Measurements from ENCODE around the gene SSR1. TPM values are rescaled to one million over a fixed set of nuclear protein-coding genes. Genes with fewer than 3 reads are reported as not detected.

The SSR1 gene
- total RNA-seq, 2 experiments from 2014 or later = 49.6 to 55.1 TPM

DNA sequence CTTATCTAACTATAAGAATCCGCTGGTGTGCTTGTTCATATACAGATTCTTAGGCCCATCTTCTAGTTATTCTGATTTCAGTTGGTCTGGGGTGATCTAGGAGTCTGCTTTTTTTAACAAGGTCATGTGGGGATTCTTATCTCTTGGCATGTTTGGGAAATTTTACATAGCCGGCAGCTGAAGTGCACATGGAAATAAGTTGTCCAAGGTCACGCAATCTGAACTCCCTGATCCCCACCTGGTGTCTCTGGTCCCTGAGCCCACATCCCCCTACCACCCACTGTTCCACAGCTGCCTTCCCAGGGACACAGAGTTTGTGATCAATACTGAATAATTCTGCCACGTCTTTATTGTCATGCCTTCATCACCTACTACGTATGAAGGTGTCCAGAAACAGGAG is 90.8 kb downstream of the SSR1 start:
- CTCF ChIA-PET = no interaction called here
- no peaks in the 10 kb centered on the region for H3K9me3 Mint-ChIP-seq
- intact Hi-C loops (cut with DNase I, micrococcal nuclease) = no loop called here
- POLR2A ChIA-PET = interaction anchor here (0.6 kb wide), 1 partner anchor 91 kb away, joined by 3 read pairs; no protein-coding TSS in a partner anchor
- H3K4me1 Mint-ChIP-seq (ENCODE audit: low read depth) = peaks cover 7% of the 10 kb centered on the region
- H3K4me3 Mint-ChIP-seq = no peak overlapping the region
- no peak for ATAC-seq (ENCODE audit: poor library complexity)
- no peaks in the 10 kb centered on the region for H3K27me3 ChIP-seq (ENCODE audit: control insufficient read depth in 1 of 2, insufficient read depth in 2 of 2, low read length in 2 of 2)
- peaks cover 77% of the 10 kb centered on the region for H3K36me3 ChIP-seq (ENCODE audit: insufficient read depth, low read length)
- no peaks in the 10 kb centered on the region for H3K9me3 ChIP-seq (ENCODE audit: control insufficient read depth in 1 of 2, insufficient read depth in 1 of 2, low read length in 2 of 2)
- H3K4me3 ChIP-seq (ENCODE audit: low read length) = no peak overlapping the region
- H3K27ac ChIP-seq (ENCODE audit: low read depth in 1 of 2, low read length in 2 of 2) = no peak overlapping the region
- H3K4me1 ChIP-seq (ENCODE audit: insufficient read depth, low read length) = no peaks in the 10 kb centered on the region
- no peaks in the 10 kb centered on the region for H3K27me3 Mint-ChIP-seq
- DNase-seq = no peak
- peaks cover 78% of the 10 kb centered on the region for H3K36me3 Mint-ChIP-seq (ENCODE audit: low read depth)
- TF ChIP-seq, protein P1, sequence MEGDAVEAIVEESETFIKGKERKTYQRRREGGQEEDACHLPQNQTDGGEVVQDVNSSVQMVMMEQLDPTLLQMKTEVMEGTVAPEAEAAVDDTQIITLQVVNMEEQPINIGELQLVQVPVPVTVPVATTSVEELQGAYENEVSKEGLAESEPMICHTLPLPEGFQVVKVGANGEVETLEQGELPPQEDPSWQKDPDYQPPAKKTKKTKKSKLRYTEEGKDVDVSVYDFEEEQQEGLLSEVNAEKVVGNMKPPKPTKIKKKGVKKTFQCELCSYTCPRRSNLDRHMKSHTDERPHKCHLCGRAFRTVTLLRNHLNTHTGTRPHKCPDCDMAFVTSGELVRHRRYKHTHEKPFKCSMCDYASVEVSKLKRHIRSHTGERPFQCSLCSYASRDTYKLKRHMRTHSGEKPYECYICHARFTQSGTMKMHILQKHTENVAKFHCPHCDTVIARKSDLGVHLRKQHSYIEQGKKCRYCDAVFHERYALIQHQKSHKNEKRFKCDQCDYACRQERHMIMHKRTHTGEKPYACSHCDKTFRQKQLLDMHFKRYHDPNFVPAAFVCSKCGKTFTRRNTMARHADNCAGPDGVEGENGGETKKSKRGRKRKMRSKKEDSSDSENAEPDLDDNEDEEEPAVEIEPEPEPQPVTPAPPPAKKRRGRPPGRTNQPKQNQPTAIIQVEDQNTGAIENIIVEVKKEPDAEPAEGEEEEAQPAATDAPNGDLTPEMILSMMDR (IDR thresholded peaks at IDR 0.05) = no peak
- no peak overlapping the region for H3K27ac Mint-ChIP-seq

DNA sequence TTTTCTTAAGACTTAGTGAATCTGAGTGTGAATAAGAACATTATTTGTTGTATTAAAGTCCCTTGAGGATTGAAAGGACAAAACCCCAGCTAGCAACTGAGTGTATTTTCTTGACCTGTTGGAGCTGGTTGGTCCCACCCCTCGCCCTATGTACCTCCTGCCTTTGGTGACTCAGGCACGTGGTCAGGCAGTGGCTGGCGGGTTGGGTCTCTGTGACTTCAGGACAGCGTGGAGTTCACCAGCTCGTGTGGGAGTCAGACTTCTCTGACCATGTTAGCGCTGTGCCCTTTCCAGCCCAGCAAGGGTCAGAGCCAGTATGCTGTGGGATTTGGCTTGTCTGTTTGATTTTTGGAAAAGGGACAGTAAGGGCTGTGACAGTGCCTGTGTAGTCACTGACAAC is 93.7 kb downstream of the SSR1 start:
- Histone ChIP-seq H3K9me3 (ENCODE audit: control insufficient read depth in 1 of 2, insufficient read depth in 1 of 2, low read length in 2 of 2) (no peaks in the 10 kb centered on the region), H3K4me1 (ENCODE audit: insufficient read depth, low read length) (no peaks in the 10 kb centered on the region), H3K4me3 (ENCODE audit: low read length) (no peak overlapping the region), H3K27ac (ENCODE audit: low read depth in 1 of 2, low read length in 2 of 2) (no peak overlapping the region), H3K27me3 (ENCODE audit: control insufficient read depth in 1 of 2, insufficient read depth in 2 of 2, low read length in 2 of 2) (no peaks in the 10 kb centered on the region), H3K36me3 (ENCODE audit: insufficient read depth, low read length) (peaks cover 78% of the 10 kb centered on the region)
- Mint-ChIP-seq H3K36me3 (ENCODE audit: low read depth) (peaks cover 78% of the 10 kb centered on the region), H3K4me3 (no peak overlapping the region), H3K9me3 (no peaks in the 10 kb centered on the region), H3K4me1 (ENCODE audit: low read depth) (peaks cover 2% of the 10 kb centered on the region), H3K27ac (no peak overlapping the region), H3K27me3 (no peaks in the 10 kb centered on the region)
- ChIA-PET POLR2A (no interaction called here), CTCF (interaction anchor here (0.6 to 0.7 kb wide), 2 partner anchors 112 to 497 kb away, joined by 3 to 4 read pairs; no protein-coding TSS in a partner anchor)
- no peak for DNase-seq
- TF ChIP-seq, protein P1 (IDR thresholded peaks at IDR 0.05) = no peak
- intact Hi-C loops (cut with DNase I, micrococcal nuclease) = no loop called here
- no peak for ATAC-seq (ENCODE audit: poor library complexity)

- H3K4me1 ChIP-seq (ENCODE audit: insufficient read depth, low read length) = no peaks in the 10 kb centered on the region
- Mint-ChIP-seq H3K36me3 (ENCODE audit: low read depth) (peaks cover 78% of the 10 kb centered on the region), H3K27ac (no peak overlapping the region), H3K27me3 (no peaks in the 10 kb centered on the region), H3K4me3 (no peak overlapping the region), H3K9me3 (no peaks in the 10 kb centered on the region), H3K4me1 (ENCODE audit: low read depth) (no peaks in the 10 kb centered on the region)
- ATAC-seq (ENCODE audit: poor library complexity) = no peak
- CTCF ChIA-PET = interaction anchor here (0.6 kb wide), 1 partner anchor 1788 kb away, joined by 3 read pairs; no protein-coding TSS in a partner anchor
- no peaks in the 10 kb centered on the region for H3K27me3 ChIP-seq (ENCODE audit: control insufficient read depth in 1 of 2, insufficient read depth in 2 of 2, low read length in 2 of 2)
- H3K9me3 ChIP-seq (ENCODE audit: control insufficient read depth in 1 of 2, insufficient read depth in 1 of 2, low read length in 2 of 2) = no peaks in the 10 kb centered on the region
- DNase-seq = no peak
- H3K27ac ChIP-seq (ENCODE audit: low read depth in 1 of 2, low read length in 2 of 2) = no peak overlapping the region
- TF ChIP-seq, protein P1 (IDR thresholded peaks at IDR 0.05) = no peak
- POLR2A ChIA-PET = interaction anchor here (0.6 kb wide), 1 partner anchor 468 kb away, joined by 3 read pairs; no protein-coding TSS in a partner anchor
- intact Hi-C loops (cut with DNase I, micrococcal nuclease) = no loop called here
- peaks cover 80% of the 10 kb centered on the region for H3K36me3 ChIP-seq (ENCODE audit: insufficient read depth, low read length)
- H3K4me3 ChIP-seq (ENCODE audit: low read length) = no peak overlapping the region
Measured at GRCh38 chr6:7218406-7218988, 94.5 kb downstream of the SSR1 start.

Other genes with a start within 250 kb of the SSR1 start
- 10 to 100 TPM; 56.5 to 60.0 TPM for gene RREB1, start 205.2 kb downstream of the SSR1 start, total RNA-seq
- under 1 TPM; 0.38 to 0.39 TPM for gene CAGE1, start 76.5 kb upstream of the SSR1 start, total RNA-seq
- 10 to 100 TPM; 25.5 to 28.1 TPM for gene RIOK1, start 76.6 kb upstream of the SSR1 start, total RNA-seq
- under 1 TPM in 1 of 2 experiments, not detected in 1; 0.14 TPM for gene DSP, start 228.5 kb upstream of the SSR1 start, total RNA-seq

Data from CD4-positive, alpha-beta T cell (primary cell).